Stimulated activated CD8-positive, alpha-beta memory T cell treated with anti-CD3 and anti-CD28 coated beads, Interleukin-4, amount 100 ng/mL, for 48 hours (primary cell): Measurements from ENCODE around the gene BCAM.

Experiments used
- DNase-seq: peaks from one replicate; pipeline ENCODE4 v3.0.0-alpha.2; 2020

BCAM gene

DNA sequence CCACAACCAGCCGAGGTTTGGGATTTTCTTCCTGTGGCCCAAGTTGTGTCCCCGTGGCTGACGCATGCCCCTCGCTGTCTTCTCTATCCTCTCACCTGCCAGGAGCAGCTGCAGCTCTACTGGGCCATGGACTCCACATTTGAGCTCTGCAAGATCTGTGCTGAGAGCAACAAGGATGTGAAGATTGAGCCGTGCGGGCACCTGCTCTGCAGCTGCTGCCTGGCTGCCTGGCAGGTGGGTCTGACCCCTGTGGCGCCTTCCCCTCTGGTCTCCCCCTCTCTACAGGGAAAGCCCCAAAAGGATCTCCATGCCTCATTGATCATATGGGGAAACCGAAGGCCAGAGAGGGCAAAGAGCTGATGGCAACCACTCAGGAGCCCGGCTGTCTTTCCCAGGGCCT lies 16.6 kb upstream of the BCAM start:
- DNase-seq, result no peak

DNA sequence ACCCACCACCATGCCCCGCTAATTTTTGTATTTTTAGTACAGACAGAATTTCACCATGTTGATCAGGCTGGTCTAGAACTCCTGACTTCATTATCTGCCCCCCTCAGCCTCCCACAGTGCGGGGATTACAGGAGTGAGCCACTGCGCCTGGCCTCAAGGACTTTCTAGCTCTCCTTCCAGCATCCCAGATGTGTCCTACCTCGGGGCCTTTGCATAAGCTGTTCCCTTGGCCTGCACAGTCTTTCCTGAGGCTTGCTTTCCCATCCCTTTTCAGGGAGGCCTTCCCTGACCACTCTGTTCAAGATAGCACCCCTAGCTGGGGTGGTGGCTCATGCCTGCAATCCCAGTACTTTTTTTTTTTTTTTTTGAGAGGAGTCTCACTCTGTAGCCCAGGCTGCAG lies 14.3 kb upstream of the BCAM start:
- DNase-seq, result no peak

GRCh38 chr19:44795398-44795987 lies 13.4 kb upstream of the BCAM start:
- no peak for DNase-seq

DNA sequence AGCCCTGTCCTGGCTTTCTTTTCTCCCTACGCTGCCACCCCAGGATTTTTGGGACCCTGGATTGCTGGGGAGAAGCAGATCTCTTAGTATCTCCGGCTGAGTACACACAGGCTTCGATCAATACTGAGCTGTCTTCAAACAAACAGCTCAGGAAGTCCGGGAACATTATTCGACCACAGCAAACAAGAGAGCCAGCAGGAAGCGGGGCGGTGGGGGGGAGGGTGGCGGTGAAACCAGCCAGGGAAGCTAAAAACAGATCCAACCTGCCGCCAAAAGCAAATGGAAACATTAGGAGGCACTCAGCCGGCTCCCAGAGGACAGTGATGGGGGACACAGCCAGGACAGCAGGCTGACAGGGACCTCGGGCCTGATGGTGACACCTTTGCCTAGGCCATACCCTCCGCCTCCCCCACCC lies 12.2 kb upstream of the BCAM start:
- DNase-seq, result no peak

DNA sequence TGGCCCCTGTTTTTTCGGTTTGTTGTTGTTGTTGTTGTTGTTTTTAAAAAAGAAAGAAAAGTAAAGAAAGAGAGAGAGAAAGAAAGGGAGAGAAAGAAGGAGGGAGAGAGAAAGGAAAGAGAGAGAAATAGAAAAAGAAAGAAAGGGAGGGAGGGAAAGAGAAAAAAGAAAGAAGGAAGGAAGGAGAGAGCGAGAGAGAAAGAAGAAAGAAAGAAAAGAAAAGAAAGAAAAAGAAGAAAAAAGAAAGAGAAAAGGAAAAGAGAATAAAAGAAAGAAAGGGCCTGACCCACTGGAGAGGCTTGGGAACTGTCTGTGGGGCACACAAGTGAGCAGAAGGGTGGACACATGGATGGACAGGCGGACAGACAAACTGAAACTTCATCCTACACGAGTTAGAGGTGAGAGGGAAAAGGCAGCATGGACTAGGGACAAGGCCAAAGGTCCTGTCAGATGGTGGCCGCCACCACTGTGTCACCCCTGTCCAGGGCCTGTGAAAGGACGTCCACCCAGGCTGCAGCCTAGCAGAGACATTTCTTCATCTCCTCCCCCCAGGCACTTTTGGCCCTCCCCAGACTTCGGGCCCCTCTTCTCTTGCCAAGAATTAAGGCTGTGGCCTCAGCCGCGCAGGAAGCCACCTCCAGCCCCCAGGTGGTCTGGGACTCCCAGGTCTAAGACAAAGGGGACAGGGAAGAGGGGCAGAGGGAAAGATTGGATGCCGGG lies 9.1 kb upstream of the BCAM start:
- no peak for DNase-seq

DNA sequence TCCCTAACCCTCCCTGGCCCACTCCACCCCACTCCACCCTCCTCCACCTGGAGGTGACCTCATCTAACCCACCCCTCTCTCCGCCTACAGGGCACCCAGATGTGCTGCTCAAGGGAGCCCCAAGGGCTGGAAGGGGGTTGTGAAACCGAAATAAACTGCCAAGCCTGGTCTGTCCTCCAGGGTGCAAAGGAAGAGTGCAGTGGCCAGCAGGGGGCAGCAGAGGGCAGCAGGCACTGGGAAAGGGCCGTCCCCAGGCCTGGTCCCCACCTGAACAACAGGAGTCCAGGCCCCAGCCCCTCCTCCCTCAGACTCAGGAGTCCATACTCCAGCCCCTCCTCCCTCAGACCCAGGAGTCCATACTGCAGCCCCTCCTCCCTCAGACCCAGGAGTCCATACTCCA lies 8.4 kb upstream of the BCAM start:
- peak; percentile 95 for DNase-seq

- no peak for DNase-seq
Measured at GRCh38 chr19:44803442-44804428, 5.2 kb upstream of the BCAM start.

GRCh38 chr19:44806291-44806690 lies 2.6 kb upstream of the BCAM start:
- DNase-seq, result no peak

DNA sequence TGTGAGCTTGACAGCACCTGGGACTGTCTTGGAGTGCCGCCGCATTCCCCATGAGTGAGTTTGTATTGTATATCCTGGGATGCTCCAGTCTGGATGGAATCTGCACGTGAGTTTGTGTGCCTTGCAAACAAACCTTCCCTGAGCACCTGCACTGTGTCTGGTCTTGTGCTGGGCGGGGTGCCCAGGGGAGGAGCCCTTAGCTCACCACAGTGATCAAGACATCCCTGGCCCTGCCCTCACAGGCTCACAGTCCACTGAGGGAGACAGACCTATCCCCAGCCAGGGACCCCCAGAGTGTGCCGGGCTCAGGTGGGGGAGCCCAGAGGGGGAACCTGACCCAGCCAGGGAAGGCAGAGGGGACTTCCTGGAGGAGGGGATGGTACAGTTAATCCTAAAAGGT lies 1.7 kb upstream of the BCAM start:
- no peak for DNase-seq

GRCh38 chr19:44807652-44808462 lies 1.0 kb upstream of the BCAM start:
- DNase-seq, result no peak

- no peak for DNase-seq
Measured at GRCh38 chr19:44809577-44810233, 802 bp downstream of the BCAM start.

DNA sequence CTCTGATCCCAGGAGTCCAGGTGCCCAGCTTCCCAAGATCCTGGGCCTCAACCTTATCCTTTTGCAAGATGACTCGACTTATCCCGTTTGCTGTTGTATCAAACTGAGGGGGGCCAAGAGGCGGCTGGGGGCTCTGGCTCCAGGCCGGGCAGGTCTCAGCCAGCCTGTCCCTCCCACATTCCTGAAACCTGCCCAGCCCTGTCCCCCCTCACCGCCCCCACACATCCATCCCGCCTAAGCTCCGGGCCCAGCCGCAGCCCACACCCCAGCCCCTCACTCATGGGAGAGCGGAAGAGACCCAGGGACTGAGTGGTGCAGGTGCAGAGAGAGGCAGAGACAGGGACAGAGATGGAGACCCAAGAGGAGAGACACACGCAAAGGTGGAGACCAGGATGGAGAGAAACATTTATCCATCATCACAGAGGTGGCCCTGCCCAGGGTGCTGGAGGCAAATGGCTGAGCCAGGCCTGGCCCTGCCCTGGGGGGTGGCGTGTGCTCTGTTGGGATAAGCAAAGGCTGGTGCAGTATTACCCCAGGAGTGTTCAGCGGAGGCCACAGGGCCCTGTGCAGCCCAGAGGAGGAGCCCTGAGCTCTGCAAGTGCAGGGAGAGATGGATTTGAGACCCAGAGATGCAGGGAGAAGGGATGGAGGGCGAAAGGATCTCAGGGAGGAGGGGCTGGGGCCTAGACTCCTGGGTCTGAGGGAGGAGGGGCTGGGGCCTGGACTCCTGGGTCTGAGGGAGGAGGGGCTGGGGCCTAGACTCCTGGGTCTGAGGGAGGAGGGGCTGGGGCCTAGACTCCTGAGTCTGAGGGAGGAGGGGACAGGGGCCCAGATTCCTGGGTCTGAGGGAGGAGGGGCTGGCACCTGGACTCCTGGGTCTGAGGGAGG lies 1.6 kb downstream of the BCAM start:
- DNase-seq, result no peak

- no peak for DNase-seq
Measured at GRCh38 chr19:44811122-44811419, 2.2 kb downstream of the BCAM start.

DNA sequence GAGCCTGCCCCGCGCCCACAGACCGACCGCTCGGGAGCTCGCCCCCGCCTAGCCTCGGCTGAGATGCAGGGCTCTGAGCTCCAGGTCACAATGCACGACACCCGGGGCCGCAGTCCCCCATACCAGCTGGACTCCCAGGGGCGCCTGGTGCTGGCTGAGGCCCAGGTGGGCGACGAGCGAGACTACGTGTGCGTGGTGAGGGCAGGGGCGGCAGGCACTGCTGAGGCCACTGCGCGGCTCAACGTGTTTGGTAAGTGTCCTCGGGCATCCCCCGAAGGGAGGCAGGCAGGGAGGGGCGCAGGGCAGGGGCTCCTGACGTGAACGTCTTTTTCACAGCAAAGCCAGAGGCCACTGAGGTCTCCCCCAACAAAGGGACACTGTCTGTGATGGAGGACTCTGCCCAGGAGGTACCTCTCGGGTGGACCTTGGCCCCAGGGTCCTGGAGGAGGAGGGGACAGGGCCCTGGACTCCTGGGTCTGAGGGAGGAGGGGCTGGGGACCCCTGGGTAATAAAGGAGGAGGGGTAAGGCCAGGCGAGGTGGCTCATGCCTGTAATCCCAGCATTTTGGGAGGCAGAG lies 3.3 kb downstream of the BCAM start:
- DNase-seq, result no peak

GRCh38 chr19:44813070-44813840 lies 4.4 kb downstream of the BCAM start:
- no peak for DNase-seq

GRCh38 chr19:44813841-44814470 lies 5.1 kb downstream of the BCAM start:
- no peak for DNase-seq

GRCh38 chr19:44814517-44814916 lies 5.6 kb downstream of the BCAM start:
- DNase-seq, result no peak

DNA sequence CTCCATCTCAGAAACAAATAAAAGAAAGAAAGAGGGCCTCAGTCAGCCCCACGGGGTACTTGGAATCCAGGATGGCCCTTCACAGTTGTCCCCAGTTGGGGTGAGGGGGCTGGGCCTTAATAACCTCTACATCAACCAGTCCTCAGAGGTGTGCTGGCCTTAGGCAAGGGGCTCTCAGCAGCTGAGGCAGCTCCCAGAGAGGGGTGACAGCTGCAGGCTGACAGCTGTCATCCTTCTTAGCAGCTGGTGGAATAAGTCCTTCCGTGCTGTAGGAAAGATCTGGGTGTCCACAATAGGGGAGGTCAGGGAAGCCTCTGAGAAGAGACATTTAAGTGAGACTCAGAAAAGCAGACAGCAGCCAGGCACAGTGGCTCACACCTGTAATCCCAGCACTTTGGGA lies 7.4 kb downstream of the BCAM start:
- DNase-seq, result no peak

- DNase-seq, result no peak
Measured at GRCh38 chr19:44817725-44818465, 9.0 kb downstream of the BCAM start.
